GM18511 (cell line): ENCODE measurements around the gene RAP1A.
A peak's percentile ranks its signal among the peaks of the same experiment; 100 is the strongest.
"Not testable (repeated sequence)": the region's sequence is repeated elsewhere in the genome, so short reads cannot be mapped to it uniquely, and the experiment has no call there.

ENCODE experiments used
- ATAC-seq: cut with Tn5 transposase; IDR thresholded peaks from one replicate; pipeline ENCODE4 v1.9.1; 2021; ENCODE audit warnings: mild to moderate bottlenecking, moderate library complexity; ENCODE audit not compliant: unreplicated experiment

RAP1A gene

GRCh38 chr1:111735321-111735720 is 115.7 kb downstream of the RAP1A start:
- no peak for ATAC-seq

GRCh38 chr1:111735858-111736544 is 116.4 kb downstream of the RAP1A start:
- ATAC-seq = no peak

GRCh38 chr1:111736548-111737215 is 117.1 kb downstream of the RAP1A start:
- ATAC-seq = no peak

DNA sequence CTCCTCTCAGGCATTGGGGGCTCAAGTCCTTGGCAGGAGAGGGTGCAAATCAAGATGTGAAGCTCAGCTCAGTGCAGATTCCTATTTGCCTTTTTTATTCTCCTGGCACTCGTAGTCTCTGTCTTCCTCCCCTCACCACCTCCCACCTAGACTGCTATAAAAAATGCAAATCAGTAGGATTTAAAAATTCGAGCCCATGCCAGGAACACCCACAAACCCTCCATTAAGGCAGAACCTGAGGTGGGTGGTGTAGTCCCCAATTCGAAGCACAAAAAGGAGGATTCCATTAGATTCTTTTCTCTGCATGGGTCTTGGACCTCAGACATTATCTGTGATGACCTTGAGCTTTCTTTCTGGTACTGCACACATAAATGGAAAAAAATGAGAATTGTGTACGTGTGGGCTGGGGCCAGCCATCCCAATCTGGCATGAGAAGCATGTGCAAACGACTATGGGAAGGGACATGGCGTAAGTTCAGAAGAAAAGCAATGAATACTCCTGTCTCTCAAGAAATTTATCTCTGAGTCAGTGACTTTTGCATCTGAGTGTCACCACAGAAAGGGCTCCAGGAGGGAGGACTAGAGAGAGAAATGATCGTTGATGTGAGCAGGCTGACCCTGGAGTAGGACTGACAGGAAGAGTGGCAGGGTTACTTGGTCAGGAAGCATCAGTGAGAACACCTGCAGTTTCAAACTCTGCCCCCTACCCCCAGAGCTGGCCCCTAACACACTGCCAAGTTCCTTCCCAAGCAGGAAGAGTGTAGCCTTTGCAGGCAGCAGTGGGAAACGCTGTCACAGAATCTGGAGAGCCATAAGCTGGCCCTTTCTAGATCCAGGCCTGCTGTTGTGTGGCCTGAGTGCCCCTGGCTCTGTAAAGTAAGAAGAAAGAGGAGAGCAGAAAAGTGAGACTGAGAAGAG is 117.9 kb downstream of the RAP1A start:
- no peak for ATAC-seq

DNA sequence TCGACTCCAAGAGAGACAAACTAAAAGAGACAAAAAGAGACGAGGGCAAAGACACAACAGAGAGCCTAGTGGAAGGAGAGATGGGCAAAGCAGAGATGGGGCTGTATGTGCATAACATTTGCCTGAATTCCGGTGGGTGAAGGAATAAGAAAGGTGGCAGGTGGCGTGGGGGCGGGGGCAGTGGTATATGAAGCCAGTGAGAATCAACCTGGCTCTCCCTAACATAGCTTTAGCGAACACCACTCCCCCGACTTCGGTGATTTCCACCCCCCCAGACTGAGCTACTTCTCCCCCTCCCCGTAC is 118.5 kb downstream of the RAP1A start:
- ATAC-seq = no peak

DNA sequence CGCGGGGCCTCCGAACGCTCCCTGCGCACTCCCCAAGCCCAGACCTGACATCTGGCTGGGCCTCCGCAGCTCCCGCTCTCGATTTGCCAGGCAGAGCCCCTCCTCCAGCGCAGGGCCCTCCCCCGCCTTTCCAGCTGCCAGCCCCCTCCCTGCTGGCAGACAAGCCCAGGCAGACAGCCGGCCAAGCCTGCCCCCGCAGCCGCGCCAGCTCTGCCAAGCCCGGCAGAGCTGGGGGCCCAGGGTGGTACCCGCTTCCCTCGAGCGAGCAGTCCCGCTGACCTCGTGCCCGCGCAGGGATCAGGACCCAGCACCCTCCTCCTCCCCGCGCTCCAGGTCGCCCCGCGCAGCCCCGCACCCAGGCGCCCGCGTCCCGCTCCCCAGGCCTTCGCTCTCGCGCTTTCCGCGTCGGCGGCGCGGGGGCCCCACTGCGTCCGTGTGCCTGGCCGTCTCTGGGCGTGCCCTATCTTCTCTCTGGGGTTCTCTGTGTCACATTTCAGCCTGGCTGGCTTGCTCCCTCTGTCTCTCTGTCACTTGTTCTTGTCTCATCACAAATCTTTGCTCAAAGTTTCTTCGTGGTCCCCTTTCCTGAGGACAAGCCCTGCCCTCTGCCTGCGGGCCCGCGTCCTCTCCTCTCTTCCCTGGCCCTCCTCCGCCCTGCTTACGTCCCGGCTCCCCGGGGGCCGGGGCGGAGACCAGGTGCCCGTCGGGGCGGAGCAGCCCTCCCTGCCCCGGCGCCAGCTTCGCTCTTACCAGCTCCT is 119.0 kb downstream of the RAP1A start:
- ATAC-seq = peak; percentile 55

DNA sequence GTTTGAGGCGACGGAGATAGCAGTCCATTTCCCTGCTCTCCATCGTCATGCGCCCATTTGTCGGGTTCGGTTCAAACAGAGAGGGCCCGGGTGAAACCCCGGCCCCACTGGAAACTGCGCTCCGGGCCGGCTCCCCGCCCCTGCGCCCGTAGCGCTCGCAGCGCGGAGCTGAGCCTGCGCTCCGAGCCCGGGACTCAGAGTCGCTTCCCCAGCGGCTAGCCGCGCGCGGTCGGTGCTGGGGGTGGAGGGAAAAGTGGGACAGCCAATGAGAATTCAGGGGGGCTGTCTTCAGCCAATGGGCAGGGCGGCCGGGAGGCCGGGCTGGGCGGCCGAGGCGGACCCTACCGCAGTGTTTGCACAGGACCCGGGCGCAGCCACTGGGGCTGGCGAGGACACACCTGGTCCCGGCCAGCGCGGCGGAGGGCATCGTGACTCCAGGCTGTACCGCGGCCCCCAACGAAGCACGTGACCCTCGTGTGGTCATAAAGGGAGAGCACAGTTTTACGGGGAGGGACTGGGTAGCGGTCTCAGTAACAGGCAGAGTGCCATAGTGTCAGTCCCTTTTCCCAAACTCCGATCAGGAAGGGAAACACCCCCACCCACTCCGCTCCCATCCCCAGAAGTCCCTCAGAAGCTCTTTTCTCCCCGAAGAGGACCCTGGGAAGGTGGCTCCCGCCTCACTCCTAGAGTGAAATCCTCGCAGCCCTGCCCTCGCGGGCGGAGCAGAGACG is 119.8 kb downstream of the RAP1A start, which contains the start of gene INKA2:
INKA2 (minus strand) TSS at position 202 of the 731 bp plus-strand sequence; CDS start at position 49, 153 bp downstream.
- peak; percentile 87 for ATAC-seq

DNA sequence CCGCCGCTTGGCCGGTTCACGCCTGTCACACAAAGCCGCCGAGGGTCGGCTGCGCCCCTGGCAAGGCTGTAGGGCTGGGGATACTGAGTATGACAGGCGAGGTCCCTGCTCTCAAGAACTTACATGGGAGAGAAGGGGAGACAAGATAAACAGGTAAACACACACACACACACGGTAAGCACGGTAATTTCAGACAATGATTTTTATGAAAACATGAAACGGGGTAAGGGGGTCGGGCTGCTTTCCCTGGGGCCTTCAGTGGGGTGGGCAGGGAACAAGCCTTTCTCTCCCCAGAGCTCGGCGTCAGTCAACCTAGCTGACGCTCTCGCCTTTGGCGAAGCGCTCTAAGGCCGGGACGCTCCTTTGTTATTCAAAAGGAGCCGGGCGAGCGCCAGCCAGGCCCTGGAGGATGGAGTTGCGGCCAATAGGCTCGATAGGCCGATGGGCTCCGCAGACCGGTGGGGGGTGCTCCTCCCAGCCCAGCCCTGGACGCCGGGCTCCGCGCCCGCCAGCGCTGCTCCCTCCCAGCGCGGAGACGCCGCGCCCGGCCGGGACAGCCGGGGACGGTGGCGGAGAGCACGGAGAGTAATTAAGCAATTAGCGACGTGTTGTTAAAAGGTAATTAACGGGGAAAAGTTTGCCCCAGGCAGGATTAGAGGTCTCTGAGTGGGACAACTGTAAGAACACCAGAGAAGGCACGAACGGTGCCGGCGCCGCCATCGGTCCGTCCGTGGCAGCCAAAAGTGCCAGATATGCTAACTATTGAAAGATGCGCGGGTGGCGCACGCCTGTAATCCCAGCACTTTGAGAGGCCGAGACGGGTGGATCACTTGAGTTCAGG is 120.6 kb downstream of the RAP1A start:
- peak; percentile 18 for ATAC-seq

GRCh38 chr1:111742292-111742691 is 122.7 kb downstream of the RAP1A start:
- not testable (repeated sequence) for ATAC-seq

GRCh38 chr1:111742938-111743549 is 123.5 kb downstream of the RAP1A start:
- no peak for ATAC-seq

- ATAC-seq = no peak
Observed at GRCh38 chr1:111743679-111744101, 124.1 kb downstream of the RAP1A start.

GRCh38 chr1:111745675-111746613 is 126.4 kb downstream of the RAP1A start:
- no peak for ATAC-seq

DNA sequence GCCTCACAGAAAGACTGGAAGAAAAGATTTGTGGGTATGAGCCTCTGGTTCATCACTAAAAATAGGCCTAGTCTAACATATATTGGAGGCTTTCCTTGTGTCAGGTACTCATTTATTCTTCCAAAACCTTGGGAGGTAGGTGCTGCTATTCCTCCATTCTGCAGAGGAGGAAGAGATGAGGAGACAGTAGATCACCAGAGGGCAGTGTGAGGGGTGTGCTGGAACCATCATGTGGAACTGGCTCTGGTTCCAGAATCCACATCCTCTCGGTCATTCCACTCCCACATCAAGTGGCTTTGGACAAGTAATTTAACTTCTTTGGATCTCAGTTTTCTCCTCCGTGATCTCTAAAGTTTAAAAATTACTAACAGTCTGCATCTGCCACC is 127.0 kb downstream of the RAP1A start:
- ATAC-seq = no peak

- ATAC-seq = no peak
Observed at GRCh38 chr1:111747282-111747734, 127.7 kb downstream of the RAP1A start.

DNA sequence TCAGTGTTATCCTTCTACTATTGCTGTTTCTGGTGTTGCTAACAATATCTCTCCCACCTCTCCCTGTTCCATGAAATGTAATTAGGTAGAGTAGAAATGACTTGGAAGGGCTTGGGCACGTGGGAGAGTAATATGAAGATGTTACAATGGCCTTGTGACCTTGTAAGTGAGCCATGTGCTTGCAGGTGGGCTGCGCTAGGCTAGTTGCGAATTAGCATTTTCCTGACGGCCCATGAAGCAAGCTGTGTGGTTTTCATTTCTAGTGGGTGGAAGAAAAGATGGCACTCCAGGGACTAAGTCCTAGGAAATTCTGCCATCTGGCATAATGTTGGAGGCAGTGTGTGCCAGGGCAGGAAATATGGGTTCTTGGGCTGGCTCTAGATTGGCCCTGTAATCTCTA is 128.4 kb downstream of the RAP1A start:
- no peak for ATAC-seq

- no peak for ATAC-seq
Observed at GRCh38 chr1:111749628-111750027, 130.0 kb downstream of the RAP1A start.

DNA sequence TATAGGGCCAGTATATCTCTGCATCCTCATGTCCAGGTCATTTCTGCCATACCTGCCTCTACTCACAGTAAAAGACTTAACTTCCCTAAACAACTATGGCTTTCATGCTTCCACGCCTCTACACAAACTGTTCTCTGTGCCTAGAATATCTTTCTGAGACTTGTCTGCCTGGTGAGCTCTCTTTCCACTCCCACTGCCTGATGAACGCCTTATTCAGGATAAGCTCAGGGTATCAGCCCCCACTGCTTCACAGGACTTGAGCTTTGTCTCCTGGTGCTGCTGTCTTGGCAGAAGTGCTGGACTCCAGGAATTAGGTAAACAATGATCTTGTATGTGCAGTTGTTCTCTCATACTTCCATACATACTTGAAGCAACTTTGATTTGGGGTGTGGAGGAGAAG is 131.3 kb downstream of the RAP1A start:
- ATAC-seq = no peak
